ENCODE data around the gene CYB5R3.

Gene CYB5R3

GRCh38 chr22:42653999-42654398 lies 4.8 kb upstream of the CYB5R3 start:
- Histone ChIP-seq H3K4me2 (no peak overlapping the region), H3K4me3 (IDR thresholded peaks at IDR 0.05; ENCODE audit: insufficient read depth, low read depth, low read length) (no peak overlapping the region), H3K27me3 (ENCODE audit: insufficient read depth, low read depth) (no peaks in the 10 kb centered on the region), H2AFZ (ENCODE audit: low read depth) (no peak overlapping the region), H3K36me3 (ENCODE audit: insufficient read depth) (no peaks in the 10 kb centered on the region), H3K79me2 (ENCODE audit: insufficient read depth, low read depth) (no peaks in the 10 kb centered on the region), H3K4me1 (ENCODE audit: low read depth, poor library complexity, severe bottlenecking) (peaks cover 3% of the 10 kb centered on the region), H3K9ac (no peak overlapping the region), H3K27ac (no peak overlapping the region), H4K20me1 (ENCODE audit: insufficient read depth) (no peaks in the 10 kb centered on the region)
- no peak for TF ChIP-seq CTCF (conservative IDR thresholded peaks at IDR 0.05; ENCODE audit: low read depth, low read length)

- Histone ChIP-seq H3K4me2 (no peak overlapping the region), H3K36me3 (ENCODE audit: insufficient read depth) (no peaks in the 10 kb centered on the region), H4K20me1 (ENCODE audit: insufficient read depth) (no peaks in the 10 kb centered on the region), H3K4me1 (ENCODE audit: low read depth, poor library complexity, severe bottlenecking) (peaks cover 3% of the 10 kb centered on the region), H2AFZ (ENCODE audit: low read depth) (no peak overlapping the region), H3K79me2 (ENCODE audit: insufficient read depth, low read depth) (no peaks in the 10 kb centered on the region), H3K9ac (no peak overlapping the region), H3K27me3 (ENCODE audit: insufficient read depth, low read depth) (no peaks in the 10 kb centered on the region), H3K27ac (no peak overlapping the region), H3K4me3 (IDR thresholded peaks at IDR 0.05; ENCODE audit: insufficient read depth, low read depth, low read length) (no peak overlapping the region)
- no peak for TF ChIP-seq CTCF (conservative IDR thresholded peaks at IDR 0.05; ENCODE audit: low read depth, low read length)
These were observed 1.9 kb upstream of the CYB5R3 start for GRCh38 chr22:42651134-42651533.

GRCh38 chr22:42648368-42649245 lies 585 bp downstream of the CYB5R3 start:
- no peaks in the 10 kb centered on the region; the same call in 1 of the 2 replicates for H3K79me2 ChIP-seq (ENCODE audit: insufficient read depth, low read depth)
- H3K4me1 ChIP-seq (ENCODE audit: low read depth, poor library complexity, severe bottlenecking): peaks cover 3% of the 10 kb centered on the region
- no peaks in the 10 kb centered on the region for H3K27me3 ChIP-seq (ENCODE audit: insufficient read depth, low read depth)
- H3K36me3 ChIP-seq (ENCODE audit: insufficient read depth): no peaks in the 10 kb centered on the region
- no peak for TF ChIP-seq CTCF (conservative IDR thresholded peaks at IDR 0.05; ENCODE audit: low read depth, low read length)
- H3K4me2 ChIP-seq: peak overlapping the region; percentile 76
- no peaks in the 10 kb centered on the region for H4K20me1 ChIP-seq (ENCODE audit: insufficient read depth)
- H3K4me3 ChIP-seq (IDR thresholded peaks at IDR 0.05; ENCODE audit: insufficient read depth, low read depth, low read length): no peak overlapping the region
- no peak overlapping the region for H3K27ac ChIP-seq
- H3K9ac ChIP-seq: peak overlapping the region; percentile 74
- H2AFZ ChIP-seq (ENCODE audit: low read depth): peak overlapping the region; percentile 49; the same call in 1 of the 2 replicates

- Histone ChIP-seq H3K36me3 (ENCODE audit: insufficient read depth) (no peaks in the 10 kb centered on the region), H3K27me3 (ENCODE audit: insufficient read depth, low read depth) (no peaks in the 10 kb centered on the region), H3K79me2 (ENCODE audit: insufficient read depth, low read depth) (no peaks in the 10 kb centered on the region; the same call in 1 of the 2 replicates), H3K4me3 (IDR thresholded peaks at IDR 0.05; ENCODE audit: insufficient read depth, low read depth, low read length) (no peak overlapping the region), H4K20me1 (ENCODE audit: insufficient read depth) (no peaks in the 10 kb centered on the region), H3K9ac (no peak overlapping the region; the same call in 1 of the 2 replicates), H3K4me1 (ENCODE audit: low read depth, poor library complexity, severe bottlenecking) (peaks cover 3% of the 10 kb centered on the region), H2AFZ (ENCODE audit: low read depth) (no peak overlapping the region), H3K4me2 (peak overlapping the region; percentile 76), H3K27ac (no peak overlapping the region)
- TF ChIP-seq CTCF (conservative IDR thresholded peaks at IDR 0.05; ENCODE audit: low read depth, low read length): no peak
These were observed 1.2 kb downstream of the CYB5R3 start for GRCh38 chr22:42648017-42648367.
